NCI-H2081 (cell line): ENCODE data around the gene ZNF185.
"Not testable (repeated sequence)": the region's sequence is repeated elsewhere in the genome, so short reads cannot be mapped to it uniquely, and the experiment has no call there.

Experiments used
- DNase-seq, 2 experiments: peaks; one replicate each; lab custom pipeline; 2025; lab: John Stamatoyannopoulos, UW

Gene ZNF185

GRCh38 chrX:152895724-152896420 is 2.0 kb upstream of the ZNF185 start:
- DNase-seq = no peak

DNA sequence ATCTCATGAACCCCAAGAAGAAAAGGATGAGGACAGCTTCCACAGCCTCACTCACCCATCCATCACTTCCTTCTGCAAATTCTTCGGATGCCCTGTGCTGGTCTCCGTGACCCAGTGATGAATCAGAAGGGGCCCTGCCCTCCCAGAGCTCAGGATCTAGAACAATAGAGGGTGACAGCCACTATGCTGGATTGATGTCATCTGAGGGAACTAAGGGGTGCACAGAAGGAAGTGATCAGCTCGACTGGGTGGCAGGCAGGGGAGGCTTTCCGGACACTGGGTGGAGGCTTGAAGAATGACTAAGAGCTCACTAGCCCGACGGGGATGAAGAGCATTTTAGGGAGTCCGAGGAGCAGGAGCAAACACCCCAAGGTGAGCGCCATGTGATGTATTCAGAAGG is 1.4 kb upstream of the ZNF185 start:
- no peak for DNase-seq

DNA sequence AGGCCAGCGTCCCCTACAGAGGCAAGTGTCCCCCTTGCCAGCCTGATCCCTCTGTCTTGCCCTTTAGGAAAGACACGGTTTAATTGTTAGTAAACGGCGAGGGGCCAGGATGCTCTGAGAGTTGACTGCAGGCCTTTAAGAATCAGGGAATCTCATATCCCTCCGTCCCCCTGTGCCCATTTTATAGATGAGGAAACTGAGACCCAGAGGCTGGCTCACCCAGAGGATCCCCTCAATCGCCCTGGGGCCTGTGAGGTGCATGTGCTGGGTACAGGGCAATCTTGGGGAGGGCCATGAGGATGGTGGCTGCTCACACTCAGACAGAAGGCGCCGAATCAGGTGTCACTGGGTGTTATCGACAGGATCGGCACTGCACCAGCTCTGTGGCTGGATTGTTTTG is 575 bp downstream of the ZNF185 start:
- DNase-seq = no peak

- DNase-seq = no peak
Measured at GRCh38 chrX:152899111-152899873, 1.4 kb downstream of the ZNF185 start.

DNA sequence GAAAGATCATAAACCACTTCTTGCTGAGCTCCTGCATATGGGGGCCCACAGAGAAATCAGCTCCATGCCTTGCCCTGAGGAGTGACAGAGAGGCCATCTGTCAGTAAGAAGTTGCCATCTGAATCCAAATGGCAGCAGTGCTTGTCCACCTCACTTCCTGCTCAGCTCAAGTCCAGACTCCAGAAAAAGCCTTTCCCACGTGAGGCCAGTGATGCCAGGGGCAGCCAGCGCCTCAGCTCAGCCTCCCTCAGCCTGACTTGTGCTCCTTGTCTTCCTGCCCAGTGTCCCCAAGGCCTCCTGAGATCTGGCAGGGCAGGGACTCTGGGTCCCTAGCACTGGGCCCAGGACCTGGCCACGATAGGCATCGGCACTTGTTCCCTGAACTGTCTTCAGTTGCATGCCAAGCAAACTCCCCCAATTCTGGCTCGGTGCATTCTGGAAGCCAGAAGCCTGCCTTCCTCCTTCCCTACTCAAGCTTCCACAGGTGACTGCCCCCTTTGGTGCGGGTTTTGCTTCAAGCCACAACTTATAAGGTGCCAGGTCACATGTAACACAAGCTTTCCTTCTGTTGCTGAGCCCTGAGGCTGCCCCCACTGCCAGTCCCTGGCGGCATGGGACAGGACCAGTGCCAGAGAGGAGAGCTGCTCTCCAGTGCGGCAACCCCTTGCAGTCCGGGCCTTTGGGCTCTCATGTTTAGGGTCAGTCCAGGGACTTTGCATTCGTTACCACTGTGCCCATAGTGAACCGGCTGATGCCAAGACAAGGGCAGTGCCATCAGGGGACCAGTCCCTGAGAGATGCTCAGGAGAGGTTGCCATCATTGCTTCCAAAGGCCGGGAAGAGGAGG is 2.2 kb downstream of the ZNF185 start:
- no peak for DNase-seq

DNA sequence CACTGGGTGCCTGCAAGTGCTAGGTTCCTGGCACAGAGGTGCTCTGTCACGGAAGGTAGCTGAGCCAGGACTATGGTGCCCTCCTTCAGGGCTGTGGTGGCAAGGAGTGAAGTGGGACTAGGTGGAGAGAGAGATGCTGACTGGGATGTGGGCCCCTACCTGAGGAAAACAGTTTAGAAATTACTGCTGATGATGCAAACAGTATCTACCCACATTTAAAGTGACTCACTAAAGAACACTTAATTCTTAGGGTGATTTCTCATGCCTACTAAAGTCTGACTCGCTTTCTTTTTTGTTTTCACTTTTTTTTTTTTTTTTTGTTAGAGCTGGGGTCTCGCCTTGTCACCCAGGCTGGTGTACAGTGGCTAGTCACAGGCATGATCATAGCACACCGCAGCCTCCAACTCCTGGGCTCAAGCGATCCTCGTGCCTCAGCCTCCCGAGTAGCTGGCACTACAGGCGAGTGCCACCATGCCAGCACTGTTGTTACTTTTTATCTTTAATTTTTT is 3.1 kb downstream of the ZNF185 start:
- no peak for DNase-seq

- no peak for DNase-seq
Measured at GRCh38 chrX:152901816-152902501, 4.1 kb downstream of the ZNF185 start.

GRCh38 chrX:152902502-152902820 is 4.6 kb downstream of the ZNF185 start:
- DNase-seq = no peak

DNA sequence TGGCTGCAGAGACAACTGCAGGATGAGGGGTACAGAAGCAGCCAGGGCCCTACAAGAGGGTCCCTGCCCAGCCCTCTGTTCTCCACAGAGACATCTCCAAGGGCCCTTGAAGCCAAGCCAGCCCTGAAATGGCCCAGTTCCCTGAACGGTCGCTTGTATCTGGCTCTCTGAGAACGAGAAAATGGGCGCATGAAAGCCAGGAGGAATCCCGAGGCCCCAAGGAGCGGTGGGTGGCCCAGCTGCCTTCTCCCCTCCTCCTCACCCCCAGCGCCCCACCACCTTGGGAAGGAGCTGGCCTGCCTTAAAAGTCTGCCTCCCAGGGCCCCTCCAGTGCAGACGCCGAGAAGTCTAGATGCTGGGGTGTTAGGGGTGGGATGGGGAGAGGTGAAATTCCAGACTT is 5.7 kb downstream of the ZNF185 start:
- DNase-seq = no peak

- DNase-seq = peak; percentile 6 to 9
Measured at GRCh38 chrX:152904151-152905080, 6.5 kb downstream of the ZNF185 start.

- no peak for DNase-seq
Measured at GRCh38 chrX:152905081-152905420, 7.2 kb downstream of the ZNF185 start.

DNA sequence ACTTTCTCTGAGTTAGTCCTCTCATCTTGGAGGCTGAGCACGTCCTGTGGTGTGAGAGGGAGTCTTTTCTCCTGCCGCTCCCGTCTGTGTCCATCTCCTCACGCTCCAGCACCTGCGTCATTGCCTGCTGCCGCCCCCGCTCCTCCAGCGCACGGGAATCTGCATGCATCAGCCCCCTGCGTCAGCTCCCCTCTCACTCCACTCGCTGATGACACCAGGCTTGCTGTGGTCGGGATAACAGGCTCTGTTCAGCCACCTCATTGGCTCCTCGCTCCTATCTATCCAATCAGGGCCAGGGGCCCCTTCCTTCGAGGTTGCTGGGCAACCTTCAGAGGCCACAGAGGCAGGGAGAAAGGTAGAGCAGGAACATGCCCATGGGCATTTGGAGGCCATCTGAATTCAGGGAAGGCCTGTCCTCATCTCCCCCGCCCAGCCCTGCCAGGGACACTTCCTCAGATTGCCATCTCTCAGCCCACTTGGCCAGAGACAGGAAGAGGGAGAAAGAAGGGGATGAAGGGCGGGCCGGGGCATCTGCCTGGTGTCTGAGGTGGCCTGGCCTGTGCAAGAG is 9.3 kb downstream of the ZNF185 start:
- no peak for DNase-seq

DNA sequence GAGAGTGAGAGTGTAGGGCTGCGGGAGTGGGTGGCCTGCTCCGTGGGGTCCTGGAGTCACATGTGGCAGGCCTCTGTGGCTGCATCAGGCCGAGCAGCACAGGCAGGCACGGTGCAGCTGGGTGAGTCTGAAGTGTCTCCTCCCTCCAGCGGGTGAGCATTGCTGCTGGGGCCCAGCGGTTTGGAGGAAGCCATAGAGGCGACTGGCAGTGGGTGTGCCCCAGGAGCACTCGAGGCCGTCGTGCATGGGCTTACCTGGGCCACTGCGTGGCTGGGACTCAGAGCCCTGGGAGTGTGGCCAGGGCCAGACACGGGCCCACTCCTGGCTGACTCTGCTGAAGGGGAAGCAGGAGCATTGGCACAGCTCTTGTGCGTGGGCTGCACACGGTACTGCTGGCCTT is 10.6 kb downstream of the ZNF185 start:
- DNase-seq = no peak

DNA sequence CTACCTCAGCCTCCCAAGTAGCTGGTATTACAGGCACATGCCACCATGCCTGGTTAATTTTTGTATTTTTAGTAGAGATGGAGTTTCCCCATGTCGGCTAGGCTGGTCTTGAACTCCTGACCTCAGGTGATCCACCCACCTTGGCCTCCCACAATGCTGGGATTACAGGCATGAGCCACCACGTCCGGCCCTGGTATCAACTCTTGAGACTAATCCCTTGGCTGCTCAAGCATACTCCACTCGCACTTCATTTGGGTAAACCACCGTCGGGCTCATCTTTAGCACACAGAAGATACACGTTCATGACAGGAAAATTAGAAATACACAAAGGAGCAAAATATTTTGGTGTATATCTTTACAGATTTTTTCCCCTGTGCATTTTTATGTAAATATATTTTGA is 12.2 kb downstream of the ZNF185 start:
- DNase-seq = not testable (repeated sequence)

DNA sequence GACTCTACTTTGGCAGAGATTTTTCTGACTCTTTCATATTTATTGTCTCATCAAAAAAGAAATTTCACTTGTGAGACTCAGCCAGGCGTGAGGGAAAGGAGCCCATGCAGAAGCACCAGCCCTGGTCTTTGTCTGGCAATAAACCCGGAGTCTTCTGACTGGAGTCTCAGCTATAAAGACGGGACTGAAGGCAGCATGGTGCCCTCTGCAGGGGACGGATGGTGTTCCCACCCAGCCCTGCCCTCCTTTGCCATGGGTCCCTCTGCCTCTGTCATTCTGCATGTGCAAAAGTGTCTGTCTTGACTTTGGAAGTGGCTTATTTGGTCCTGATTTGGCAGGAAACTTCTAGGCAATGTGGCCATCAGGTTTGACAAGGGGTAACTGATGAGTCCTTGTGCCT is 14.2 kb downstream of the ZNF185 start:
- no peak for DNase-seq

DNA sequence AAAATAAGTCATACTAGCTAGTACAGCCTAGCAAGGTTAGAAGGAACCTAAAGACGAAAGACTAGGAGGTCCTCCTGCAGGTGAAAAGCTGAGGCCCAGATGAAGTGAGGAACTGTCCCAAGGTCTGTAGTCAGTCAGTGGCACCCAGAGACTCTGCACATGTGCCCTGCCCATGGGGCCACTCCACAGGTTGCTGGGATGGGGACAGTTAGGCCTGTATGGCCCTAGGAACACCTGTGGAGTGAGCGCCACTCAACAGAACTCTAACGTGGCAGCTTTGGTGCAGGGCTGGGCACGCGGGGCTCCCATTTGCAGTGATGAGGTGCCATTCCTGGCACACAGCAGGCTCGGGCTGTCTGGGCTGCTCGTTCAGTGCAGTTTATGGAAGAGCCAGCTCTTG is 14.8 kb downstream of the ZNF185 start:
- DNase-seq = no peak

DNA sequence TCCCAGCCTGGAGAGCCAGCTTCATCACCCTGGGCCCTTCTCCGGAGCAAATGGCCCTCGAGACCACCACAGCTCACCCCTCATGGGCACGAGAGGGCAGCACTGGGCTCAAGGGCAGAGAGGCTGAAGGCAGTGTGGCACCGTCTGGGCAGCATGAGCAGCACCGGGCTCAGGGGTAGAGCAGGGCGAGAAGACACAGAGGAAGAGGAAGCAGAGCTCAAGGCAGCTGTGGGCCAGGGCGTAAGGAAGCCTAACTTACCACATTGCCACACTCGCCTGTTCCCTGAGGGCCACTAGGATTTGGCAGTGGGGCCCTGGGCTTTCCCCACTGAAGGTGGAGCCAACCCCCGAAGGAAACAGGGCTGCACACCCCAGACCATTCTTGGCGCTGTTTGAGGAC is 15.5 kb downstream of the ZNF185 start:
- no peak for DNase-seq

- DNase-seq = no peak
Measured at GRCh38 chrX:152913910-152914309, 16.0 kb downstream of the ZNF185 start.

DNA sequence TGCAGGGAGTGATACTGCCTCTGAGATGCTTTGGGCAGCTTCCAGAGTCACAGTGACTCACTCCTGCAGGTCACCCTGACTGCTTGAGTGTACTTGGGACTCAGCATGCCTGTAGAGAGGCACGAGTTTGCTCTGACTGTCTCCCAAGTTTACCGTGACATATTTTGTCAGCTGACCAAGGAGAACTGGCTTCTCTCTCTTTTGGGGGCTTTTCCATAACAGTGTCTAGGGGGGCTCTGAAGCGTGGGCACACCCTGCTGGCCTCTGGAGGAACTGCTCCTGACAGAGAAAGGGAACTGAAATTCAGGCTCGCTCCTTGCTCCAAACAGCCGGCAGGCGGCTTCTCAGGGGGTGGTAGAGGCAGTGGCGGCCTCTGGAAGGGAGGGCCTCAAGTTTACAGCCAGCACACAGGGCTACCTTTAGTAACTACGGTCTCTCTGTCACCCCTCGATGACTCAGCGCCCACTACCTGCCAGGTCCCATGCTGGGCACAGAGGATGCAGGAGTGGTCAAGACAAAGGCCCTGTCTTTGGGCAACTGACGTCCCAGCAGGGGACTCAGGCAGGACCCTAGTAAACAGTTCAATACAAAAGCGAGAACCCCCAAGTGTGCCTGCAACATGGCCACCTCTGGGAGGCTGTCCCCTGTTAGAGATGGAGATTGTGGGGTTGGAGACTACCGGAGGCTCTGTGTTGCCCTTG is 17.8 kb downstream of the ZNF185 start:
- no peak for DNase-seq
